HepG2 (cell line): ENCODE results near the gene PEAK3. TPM values are rescaled to one million over a fixed set of nuclear protein-coding genes. Genes with fewer than 3 reads are reported as not detected.

ENCODE experiments used
- ESRRA ChIP-seq: sonication (generic); formaldehyde crosslinking; IDR thresholded peaks from 2 replicates; pipeline ENCODE4 v1.5.1; 2020; ENCODE audit warnings: mild to moderate bottlenecking, low read depth, missing genetic modification reagents
- MIER2 ChIP-seq: IDR thresholded peaks from 2 replicates; pipeline ENCODE4 v1.6.1; 2016; ENCODE audit warnings: missing biosample characterization, missing genetic modification reagents
- REL ChIP-seq: sonication (generic); formaldehyde crosslinking; conservative IDR thresholded peaks from 2 replicates; pipeline ENCODE4 v1.8.0; 2022; ENCODE audit warnings: mild to moderate bottlenecking, missing genetic modification reagents, moderate library complexity
- SMC3 ChIP-seq: IDR thresholded peaks from 2 replicates; pipeline ENCODE4 v1.6.1; 2011; ENCODE audit warnings: low read length, improper control_type of control experiment
- ZBTB21 ChIP-seq: sonication (generic); formaldehyde crosslinking; IDR thresholded peaks from 2 replicates; pipeline ENCODE4 v1.4.0; 2020; ENCODE audit warnings: missing genetic modification reagents
- ZFYVE20 ChIP-seq: sonication (generic); formaldehyde crosslinking; IDR thresholded peaks from 2 replicates; pipeline ENCODE4 v1.8.0; 2023; ENCODE audit warnings: low read depth, mild to moderate bottlenecking, moderate library complexity, missing genetic modification reagents, borderline replicate concordance
- ZNF160 ChIP-seq: sonication (generic); formaldehyde crosslinking; IDR thresholded peaks from 2 replicates; pipeline ENCODE4 v1.8.0; 2022; ENCODE audit warnings: mild to moderate bottlenecking, inconsistent platforms, missing genetic modification reagents
- ZNF24 ChIP-seq: fragments of 450-650 bp; IDR thresholded peaks from 2 replicates; pipeline ENCODE4 v1.6.1; 2017; ENCODE audit warnings: antibody characterized with exemption, mild to moderate bottlenecking
- ZNF672 ChIP-seq: sonication (generic); formaldehyde crosslinking; IDR thresholded peaks from 2 replicates; pipeline ENCODE4 v1.8.1; 2022; ENCODE audit warnings: missing genetic modification reagents
- polyA plus RNA-seq, 8 experiments: library from polyadenylated mRNA; depleted of rRNA in 3 of 8; stranded (reverse) in 7 of 8; unstranded in 1 of 8; fragments of >200 nt; fragmentation: Illumina TruSeq in 4 of 8; extraction: Trizol in 4 of 8; gene quantifications; 2 replicates each; pipeline versions ENCODE4 v1.2.1 to v1.2.3, GENCODE V29; 2011 to 2016; ENCODE audit warnings: low read depth in 4 of 8, missing spikeins in 1 of 8, mixed read lengths in 1 of 8; ENCODE audit not compliant: insufficient read depth in 1 of 8
- total RNA-seq, 5 experiments: library from RNA; depleted of rRNA; stranded (reverse); fragments of >200 nt; fragmentation: Illumina TruSeq; extraction: Trizol; gene quantifications; 2 replicates each; pipeline ENCODE4 v1.2.3, GENCODE V29; 2016; ENCODE audit warnings: low read depth in 1 of 5
- TF ChIP-seq, protein P1 (sequence below): sonication (generic); formaldehyde crosslinking; IDR thresholded peaks from 2 replicates; pipeline ENCODE4 v1.8.1; 2022; ENCODE audit warnings: mild to moderate bottlenecking, missing genetic modification reagents
- TF ChIP-seq, protein P2 (sequence below): sonication (generic); formaldehyde crosslinking; IDR thresholded peaks from 2 replicates; pipeline ENCODE4 v1.9.0; 2021; ENCODE audit warnings: mild to moderate bottlenecking, missing genetic modification reagents
- TF ChIP-seq, protein P3 (sequence below): sonication (generic); formaldehyde crosslinking; IDR thresholded peaks from 2 replicates; pipeline ENCODE4 v1.4.0; 2020; ENCODE audit warnings: missing genetic modification reagents
- TF ChIP-seq, protein P4 (sequence below): sonication (generic); formaldehyde crosslinking; IDR thresholded peaks from 2 replicates; pipeline ENCODE4 v1.5.0; 2020; ENCODE audit warnings: mild to moderate bottlenecking, missing genetic modification reagents, borderline replicate concordance

PEAK3 gene
- total and polyA plus RNA-seq, 2 of the 13 experiments (the other 11 are each of a cell fraction or from before 2014, with no cell fraction given): not detected

DNA sequence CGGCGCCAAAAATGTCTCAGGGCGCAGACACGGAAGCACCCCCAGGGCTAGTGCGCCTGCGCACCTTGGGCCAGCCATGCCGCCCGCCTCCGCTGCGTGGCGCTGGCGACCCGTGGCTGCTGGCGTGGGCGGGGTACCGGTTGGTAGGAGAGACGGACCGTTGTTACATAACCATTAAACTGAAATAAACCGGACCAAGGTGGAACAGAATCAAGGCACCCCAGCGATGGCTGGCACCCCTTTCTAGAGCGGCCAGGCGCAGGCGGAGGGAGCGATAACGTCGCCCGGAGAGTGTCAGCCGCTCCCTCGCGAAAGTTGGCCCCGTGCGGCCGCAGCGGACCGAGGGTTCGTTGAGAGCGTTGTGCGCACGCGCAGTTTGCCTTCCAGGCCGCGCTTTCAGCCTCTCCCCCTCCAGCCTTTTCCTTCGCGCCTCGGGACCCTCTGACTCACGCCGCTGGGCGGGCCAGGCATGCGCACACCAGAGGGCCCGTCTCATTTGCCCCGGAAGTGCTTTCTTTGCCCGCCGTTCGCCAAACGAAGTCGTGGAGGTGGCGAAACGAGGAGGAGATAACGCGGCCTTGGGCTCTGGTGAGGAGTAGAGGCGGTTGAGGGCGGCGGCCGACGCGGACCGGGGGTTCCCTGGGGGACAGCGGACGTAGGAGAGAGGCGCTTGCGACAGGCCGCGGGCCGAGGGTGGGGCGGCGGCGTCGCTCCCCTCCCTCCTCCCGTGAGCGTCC, 45.5 kb downstream of the PEAK3 start, which contains the start of the genes PLEKHJ1 and SF3A2 (continued):
- TF ChIP-seq, protein P1, sequence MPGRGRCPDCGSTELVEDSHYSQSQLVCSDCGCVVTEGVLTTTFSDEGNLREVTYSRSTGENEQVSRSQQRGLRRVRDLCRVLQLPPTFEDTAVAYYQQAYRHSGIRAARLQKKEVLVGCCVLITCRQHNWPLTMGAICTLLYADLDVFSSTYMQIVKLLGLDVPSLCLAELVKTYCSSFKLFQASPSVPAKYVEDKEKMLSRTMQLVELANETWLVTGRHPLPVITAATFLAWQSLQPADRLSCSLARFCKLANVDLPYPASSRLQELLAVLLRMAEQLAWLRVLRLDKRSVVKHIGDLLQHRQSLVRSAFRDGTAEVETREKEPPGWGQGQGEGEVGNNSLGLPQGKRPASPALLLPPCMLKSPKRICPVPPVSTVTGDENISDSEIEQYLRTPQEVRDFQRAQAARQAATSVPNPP (CRISPR knock-in tag): peak; percentile 96
- TF ChIP-seq, protein P2, sequence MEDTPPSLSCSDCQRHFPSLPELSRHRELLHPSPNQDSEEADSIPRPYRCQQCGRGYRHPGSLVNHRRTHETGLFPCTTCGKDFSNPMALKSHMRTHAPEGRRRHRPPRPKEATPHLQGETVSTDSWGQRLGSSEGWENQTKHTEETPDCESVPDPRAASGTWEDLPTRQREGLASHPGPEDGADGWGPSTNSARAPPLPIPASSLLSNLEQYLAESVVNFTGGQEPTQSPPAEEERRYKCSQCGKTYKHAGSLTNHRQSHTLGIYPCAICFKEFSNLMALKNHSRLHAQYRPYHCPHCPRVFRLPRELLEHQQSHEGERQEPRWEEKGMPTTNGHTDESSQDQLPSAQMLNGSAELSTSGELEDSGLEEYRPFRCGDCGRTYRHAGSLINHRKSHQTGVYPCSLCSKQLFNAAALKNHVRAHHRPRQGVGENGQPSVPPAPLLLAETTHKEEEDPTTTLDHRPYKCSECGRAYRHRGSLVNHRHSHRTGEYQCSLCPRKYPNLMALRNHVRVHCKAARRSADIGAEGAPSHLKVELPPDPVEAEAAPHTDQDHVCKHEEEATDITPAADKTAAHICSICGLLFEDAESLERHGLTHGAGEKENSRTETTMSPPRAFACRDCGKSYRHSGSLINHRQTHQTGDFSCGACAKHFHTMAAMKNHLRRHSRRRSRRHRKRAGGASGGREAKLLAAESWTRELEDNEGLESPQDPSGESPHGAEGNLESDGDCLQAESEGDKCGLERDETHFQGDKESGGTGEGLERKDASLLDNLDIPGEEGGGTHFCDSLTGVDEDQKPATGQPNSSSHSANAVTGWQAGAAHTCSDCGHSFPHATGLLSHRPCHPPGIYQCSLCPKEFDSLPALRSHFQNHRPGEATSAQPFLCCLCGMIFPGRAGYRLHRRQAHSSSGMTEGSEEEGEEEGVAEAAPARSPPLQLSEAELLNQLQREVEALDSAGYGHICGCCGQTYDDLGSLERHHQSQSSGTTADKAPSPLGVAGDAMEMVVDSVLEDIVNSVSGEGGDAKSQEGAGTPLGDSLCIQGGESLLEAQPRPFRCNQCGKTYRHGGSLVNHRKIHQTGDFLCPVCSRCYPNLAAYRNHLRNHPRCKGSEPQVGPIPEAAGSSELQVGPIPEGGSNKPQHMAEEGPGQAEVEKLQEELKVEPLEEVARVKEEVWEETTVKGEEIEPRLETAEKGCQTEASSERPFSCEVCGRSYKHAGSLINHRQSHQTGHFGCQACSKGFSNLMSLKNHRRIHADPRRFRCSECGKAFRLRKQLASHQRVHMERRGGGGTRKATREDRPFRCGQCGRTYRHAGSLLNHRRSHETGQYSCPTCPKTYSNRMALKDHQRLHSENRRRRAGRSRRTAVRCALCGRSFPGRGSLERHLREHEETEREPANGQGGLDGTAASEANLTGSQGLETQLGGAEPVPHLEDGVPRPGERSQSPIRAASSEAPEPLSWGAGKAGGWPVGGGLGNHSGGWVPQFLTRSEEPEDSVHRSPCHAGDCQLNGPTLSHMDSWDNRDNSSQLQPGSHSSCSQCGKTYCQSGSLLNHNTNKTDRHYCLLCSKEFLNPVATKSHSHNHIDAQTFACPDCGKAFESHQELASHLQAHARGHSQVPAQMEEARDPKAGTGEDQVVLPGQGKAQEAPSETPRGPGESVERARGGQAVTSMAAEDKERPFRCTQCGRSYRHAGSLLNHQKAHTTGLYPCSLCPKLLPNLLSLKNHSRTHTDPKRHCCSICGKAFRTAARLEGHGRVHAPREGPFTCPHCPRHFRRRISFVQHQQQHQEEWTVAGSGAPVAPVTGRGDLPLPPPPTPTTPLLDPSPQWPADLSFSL (CRISPR knock-in tag): 0 out of 2 replicates have a peak, but pooled peaks have one; percentile 32
- TF ChIP-seq ESRRA (peak; percentile 73), ZNF160 (CRISPR knock-in tag) (no peak; the same call in 1 of the 2 replicates), SMC3 (peak; percentile 37; the same call in 1 of the 2 replicates), ZBTB21 (CRISPR knock-in tag) (peak; percentile 68), MIER2 (CRISPR knock-in tag) (peak; percentile 40), REL (peak; percentile 98), ZNF672 (no peak), ZFYVE20 (0 out of 2 replicates have a peak, but pooled peaks have one; percentile 21), ZNF24 (no peak)
- TF ChIP-seq, protein P3, sequence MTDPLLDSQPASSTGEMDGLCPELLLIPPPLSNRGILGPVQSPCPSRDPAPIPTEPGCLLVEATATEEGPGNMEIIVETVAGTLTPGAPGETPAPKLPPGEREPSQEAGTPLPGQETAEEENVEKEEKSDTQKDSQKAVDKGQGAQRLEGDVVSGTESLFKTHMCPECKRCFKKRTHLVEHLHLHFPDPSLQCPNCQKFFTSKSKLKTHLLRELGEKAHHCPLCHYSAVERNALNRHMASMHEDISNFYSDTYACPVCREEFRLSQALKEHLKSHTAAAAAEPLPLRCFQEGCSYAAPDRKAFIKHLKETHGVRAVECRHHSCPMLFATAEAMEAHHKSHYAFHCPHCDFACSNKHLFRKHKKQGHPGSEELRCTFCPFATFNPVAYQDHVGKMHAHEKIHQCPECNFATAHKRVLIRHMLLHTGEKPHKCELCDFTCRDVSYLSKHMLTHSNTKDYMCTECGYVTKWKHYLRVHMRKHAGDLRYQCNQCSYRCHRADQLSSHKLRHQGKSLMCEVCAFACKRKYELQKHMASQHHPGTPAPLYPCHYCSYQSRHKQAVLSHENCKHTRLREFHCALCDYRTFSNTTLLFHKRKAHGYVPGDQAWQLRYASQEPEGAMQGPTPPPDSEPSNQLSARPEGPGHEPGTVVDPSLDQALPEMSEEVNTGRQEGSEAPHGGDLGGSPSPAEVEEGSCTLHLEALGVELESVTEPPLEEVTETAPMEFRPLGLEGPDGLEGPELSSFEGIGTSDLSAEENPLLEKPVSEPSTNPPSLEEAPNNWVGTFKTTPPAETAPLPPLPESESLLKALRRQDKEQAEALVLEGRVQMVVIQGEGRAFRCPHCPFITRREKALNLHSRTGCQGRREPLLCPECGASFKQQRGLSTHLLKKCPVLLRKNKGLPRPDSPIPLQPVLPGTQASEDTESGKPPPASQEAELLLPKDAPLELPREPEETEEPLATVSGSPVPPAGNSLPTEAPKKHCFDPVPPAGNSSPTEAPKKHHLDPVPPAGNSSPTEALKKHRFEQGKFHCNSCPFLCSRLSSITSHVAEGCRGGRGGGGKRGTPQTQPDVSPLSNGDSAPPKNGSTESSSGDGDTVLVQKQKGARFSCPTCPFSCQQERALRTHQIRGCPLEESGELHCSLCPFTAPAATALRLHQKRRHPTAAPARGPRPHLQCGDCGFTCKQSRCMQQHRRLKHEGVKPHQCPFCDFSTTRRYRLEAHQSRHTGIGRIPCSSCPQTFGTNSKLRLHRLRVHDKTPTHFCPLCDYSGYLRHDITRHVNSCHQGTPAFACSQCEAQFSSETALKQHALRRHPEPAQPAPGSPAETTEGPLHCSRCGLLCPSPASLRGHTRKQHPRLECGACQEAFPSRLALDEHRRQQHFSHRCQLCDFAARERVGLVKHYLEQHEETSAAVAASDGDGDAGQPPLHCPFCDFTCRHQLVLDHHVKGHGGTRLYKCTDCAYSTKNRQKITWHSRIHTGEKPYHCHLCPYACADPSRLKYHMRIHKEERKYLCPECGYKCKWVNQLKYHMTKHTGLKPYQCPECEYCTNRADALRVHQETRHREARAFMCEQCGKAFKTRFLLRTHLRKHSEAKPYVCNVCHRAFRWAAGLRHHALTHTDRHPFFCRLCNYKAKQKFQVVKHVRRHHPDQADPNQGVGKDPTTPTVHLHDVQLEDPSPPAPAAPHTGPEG (CRISPR knock-in tag): peak; percentile 82
- TF ChIP-seq, protein P4, sequence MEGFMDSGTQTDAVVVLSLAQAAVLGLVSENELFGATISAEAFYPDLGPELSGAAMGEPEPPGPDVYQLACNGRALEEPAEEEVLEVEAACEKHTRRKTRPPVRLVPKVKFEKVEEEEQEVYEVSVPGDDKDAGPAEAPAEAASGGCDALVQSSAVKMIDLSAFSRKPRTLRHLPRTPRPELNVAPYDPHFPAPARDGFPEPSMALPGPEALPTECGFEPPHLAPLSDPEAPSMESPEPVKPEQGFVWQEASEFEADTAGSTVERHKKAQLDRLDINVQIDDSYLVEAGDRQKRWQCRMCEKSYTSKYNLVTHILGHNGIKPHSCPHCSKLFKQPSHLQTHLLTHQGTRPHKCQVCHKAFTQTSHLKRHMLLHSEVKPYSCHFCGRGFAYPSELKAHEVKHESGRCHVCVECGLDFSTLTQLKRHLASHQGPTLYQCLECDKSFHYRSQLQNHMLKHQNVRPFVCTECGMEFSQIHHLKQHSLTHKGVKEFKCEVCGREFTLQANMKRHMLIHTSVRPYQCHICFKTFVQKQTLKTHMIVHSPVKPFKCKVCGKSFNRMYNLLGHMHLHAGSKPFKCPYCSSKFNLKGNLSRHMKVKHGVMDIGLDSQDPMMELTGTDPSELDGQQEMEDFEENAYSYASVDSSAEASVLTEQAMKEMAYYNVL: peak; percentile 76
